ENCODE results near the gene EFCAB6.

Gene EFCAB6

DNA sequence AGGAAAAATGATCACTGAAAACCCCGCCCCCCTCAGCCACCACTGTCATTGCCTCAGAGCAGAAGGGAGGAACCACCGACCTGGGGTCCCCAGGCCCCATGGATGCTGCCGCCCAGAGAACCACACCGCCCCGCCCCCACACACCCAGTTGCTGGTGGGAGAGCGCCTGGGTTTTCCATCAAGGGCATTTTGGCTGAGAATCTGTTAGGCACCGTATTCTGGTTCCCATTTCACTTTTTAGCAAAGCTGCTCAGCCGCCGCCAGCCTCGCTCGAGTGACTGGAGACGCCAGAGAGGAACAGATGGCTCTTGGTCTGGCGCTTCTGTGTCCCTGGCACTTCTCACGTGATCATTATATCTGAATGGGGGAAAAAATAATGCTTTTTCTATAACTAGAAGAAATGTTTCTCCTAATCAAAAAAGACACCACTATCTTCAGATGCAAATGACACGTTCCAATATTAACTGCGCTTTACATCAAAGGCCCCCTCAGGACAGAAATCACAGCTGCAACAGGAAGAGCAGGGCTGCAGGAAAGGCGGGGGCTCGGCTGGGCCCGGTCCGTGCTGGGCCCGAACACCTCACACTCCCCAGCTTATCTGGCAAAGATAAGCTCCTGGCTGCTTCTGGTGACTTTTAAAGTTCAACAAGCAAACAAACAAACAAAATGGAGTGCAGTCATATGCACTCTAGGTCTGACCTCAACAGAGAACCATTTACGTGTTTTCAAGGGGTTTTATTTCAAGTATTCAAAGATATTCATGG, 250.5 kb downstream of the EFCAB6 start:
- no peak for TF ChIP-seq ZNF8 (CRISPR knock-in tag; IDR thresholded peaks at IDR 0.05)
- no peak for TF ChIP-seq OSR1 (CRISPR knock-in tag; IDR thresholded peaks at IDR 0.05)
- no peak for TF ChIP-seq ARNTL (CRISPR knock-in tag; IDR thresholded peaks at IDR 0.05; ENCODE audit: borderline replicate concordance, low read depth)
- TF ChIP-seq ZNF565 (CRISPR knock-in tag; conservative IDR thresholded peaks at IDR 0.05; ENCODE audit: low read depth) = no peak
- TF ChIP-seq BACH2 (CRISPR knock-in tag; IDR thresholded peaks at IDR 0.05; ENCODE audit: borderline replicate concordance) = no peak
- TF ChIP-seq PPARA (CRISPR knock-in tag; IDR thresholded peaks at IDR 0.05; ENCODE audit: borderline replicate concordance) = no peak
- TF ChIP-seq SNAI2 (CRISPR knock-in tag; IDR thresholded peaks at IDR 0.05) = no peak
- TF ChIP-seq ZC3H10 (CRISPR knock-in tag; IDR thresholded peaks at IDR 0.05) = no peak
- no peak for TF ChIP-seq ISL1 (CRISPR knock-in tag; IDR thresholded peaks at IDR 0.05)
- TF ChIP-seq, protein P1, sequence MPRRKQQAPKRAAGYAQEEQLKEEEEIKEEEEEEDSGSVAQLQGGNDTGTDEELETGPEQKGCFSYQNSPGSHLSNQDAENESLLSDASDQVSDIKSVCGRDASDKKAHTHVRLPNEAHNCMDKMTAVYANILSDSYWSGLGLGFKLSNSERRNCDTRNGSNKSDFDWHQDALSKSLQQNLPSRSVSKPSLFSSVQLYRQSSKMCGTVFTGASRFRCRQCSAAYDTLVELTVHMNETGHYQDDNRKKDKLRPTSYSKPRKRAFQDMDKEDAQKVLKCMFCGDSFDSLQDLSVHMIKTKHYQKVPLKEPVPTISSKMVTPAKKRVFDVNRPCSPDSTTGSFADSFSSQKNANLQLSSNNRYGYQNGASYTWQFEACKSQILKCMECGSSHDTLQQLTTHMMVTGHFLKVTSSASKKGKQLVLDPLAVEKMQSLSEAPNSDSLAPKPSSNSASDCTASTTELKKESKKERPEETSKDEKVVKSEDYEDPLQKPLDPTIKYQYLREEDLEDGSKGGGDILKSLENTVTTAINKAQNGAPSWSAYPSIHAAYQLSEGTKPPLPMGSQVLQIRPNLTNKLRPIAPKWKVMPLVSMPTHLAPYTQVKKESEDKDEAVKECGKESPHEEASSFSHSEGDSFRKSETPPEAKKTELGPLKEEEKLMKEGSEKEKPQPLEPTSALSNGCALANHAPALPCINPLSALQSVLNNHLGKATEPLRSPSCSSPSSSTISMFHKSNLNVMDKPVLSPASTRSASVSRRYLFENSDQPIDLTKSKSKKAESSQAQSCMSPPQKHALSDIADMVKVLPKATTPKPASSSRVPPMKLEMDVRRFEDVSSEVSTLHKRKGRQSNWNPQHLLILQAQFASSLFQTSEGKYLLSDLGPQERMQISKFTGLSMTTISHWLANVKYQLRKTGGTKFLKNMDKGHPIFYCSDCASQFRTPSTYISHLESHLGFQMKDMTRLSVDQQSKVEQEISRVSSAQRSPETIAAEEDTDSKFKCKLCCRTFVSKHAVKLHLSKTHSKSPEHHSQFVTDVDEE (CRISPR knock-in tag; IDR thresholded peaks at IDR 0.05) = no peak
- TF ChIP-seq ZFP3 (CRISPR knock-in tag; IDR thresholded peaks at IDR 0.05) = no peak
- TF ChIP-seq, protein P2, sequence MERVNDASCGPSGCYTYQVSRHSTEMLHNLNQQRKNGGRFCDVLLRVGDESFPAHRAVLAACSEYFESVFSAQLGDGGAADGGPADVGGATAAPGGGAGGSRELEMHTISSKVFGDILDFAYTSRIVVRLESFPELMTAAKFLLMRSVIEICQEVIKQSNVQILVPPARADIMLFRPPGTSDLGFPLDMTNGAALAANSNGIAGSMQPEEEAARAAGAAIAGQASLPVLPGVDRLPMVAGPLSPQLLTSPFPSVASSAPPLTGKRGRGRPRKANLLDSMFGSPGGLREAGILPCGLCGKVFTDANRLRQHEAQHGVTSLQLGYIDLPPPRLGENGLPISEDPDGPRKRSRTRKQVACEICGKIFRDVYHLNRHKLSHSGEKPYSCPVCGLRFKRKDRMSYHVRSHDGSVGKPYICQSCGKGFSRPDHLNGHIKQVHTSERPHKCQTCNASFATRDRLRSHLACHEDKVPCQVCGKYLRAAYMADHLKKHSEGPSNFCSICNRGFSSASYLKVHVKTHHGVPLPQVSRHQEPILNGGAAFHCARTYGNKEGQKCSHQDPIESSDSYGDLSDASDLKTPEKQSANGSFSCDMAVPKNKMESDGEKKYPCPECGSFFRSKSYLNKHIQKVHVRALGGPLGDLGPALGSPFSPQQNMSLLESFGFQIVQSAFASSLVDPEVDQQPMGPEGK (CRISPR knock-in tag; IDR thresholded peaks at IDR 0.05; ENCODE audit: borderline replicate concordance) = no peak
- TF ChIP-seq ZFP30 (CRISPR knock-in tag; IDR thresholded peaks at IDR 0.05) = no peak
- no peak for TF ChIP-seq GLIS3 (CRISPR knock-in tag; IDR thresholded peaks at IDR 0.05)
- TF ChIP-seq, protein P3, sequence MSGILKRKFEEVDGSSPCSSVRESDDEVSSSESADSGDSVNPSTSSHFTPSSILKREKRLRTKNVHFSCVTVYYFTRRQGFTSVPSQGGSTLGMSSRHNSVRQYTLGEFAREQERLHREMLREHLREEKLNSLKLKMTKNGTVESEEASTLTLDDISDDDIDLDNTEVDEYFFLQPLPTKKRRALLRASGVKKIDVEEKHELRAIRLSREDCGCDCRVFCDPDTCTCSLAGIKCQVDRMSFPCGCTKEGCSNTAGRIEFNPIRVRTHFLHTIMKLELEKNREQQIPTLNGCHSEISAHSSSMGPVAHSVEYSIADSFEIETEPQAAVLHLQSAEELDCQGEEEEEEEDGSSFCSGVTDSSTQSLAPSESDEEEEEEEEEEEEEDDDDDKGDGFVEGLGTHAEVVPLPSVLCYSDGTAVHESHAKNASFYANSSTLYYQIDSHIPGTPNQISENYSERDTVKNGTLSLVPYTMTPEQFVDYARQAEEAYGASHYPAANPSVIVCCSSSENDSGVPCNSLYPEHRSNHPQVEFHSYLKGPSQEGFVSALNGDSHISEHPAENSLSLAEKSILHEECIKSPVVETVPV (CRISPR knock-in tag; IDR thresholded peaks at IDR 0.05) = no peak
- no peak for TF ChIP-seq TOX (CRISPR knock-in tag; IDR thresholded peaks at IDR 0.05; ENCODE audit: borderline replicate concordance)
- no peak for ATAC-seq

DNA sequence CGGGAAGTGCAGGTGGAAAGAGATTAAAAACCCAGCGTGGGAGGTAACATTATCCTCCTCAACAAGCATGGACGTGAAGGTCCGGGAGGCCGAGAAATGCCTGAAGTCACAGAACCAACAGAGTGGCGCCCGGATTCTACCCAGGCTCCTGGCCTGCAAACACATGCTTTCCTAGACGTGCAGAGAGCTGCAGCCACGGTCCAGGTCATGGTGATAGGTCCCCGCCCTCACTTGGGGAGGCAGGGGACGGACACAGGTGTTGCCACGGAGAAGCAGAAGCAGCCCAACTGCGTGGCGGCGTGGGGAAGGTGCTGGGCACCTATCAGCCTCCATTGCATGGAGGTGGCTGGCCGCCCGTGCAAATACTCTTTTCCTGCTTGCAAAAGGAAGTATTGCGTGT, 251.5 kb downstream of the EFCAB6 start:
- no peak for ATAC-seq
- TF ChIP-seq, protein P3 (CRISPR knock-in tag; IDR thresholded peaks at IDR 0.05) = no peak
- TF ChIP-seq ARNTL (CRISPR knock-in tag; IDR thresholded peaks at IDR 0.05; ENCODE audit: borderline replicate concordance, low read depth) (no peak), ZNF8 (CRISPR knock-in tag; IDR thresholded peaks at IDR 0.05) (no peak), TCF4 (CRISPR knock-in tag; IDR thresholded peaks at IDR 0.05; ENCODE audit: borderline replicate concordance) (no peak), ESRRG (CRISPR knock-in tag; IDR thresholded peaks at IDR 0.05) (no peak), OSR1 (CRISPR knock-in tag; IDR thresholded peaks at IDR 0.05) (no peak), ISL1 (CRISPR knock-in tag; IDR thresholded peaks at IDR 0.05) (no peak)
- TF ChIP-seq, protein P4, sequence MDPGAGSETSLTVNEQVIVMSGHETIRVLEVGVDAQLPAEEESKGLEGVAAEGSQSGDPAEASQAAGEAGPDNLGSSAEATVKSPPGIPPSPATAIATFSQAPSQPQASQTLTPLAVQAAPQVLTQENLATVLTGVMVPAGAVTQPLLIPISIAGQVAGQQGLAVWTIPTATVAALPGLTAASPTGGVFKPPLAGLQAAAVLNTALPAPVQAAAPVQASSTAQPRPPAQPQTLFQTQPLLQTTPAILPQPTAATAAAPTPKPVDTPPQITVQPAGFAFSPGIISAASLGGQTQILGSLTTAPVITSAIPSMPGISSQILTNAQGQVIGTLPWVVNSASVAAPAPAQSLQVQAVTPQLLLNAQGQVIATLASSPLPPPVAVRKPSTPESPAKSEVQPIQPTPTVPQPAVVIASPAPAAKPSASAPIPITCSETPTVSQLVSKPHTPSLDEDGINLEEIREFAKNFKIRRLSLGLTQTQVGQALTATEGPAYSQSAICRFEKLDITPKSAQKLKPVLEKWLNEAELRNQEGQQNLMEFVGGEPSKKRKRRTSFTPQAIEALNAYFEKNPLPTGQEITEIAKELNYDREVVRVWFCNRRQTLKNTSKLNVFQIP (CRISPR knock-in tag; IDR thresholded peaks at IDR 0.05; ENCODE audit: borderline replicate concordance, low read depth) = no peak

Measured in SK-N-SH treated with all-trans-retinoic acid at 6 μM for 48 hours (cell line).